ENCODE data around the gene ADPRHL1.

DNA sequence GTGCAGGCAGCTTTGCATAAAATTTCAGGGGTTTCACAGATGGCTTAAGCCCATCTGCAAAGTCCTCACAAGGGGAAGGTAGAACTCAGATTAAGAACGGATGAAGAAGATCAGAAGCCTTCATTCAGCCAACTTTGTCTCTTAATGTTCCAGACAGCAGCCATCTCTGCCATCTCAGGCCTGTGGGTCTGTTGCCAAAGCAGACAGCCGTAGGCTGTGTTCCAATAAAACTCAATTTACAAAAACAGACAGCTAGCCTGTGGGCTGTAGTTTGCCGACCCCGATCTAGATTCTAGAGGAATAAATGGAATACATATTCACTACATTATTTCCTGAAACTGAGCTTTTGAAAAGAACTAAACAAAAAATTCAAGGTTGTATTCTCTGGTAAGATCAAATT lies 33.4 kb upstream of the ADPRHL1 start:
- TF ChIP-seq, protein P1, sequence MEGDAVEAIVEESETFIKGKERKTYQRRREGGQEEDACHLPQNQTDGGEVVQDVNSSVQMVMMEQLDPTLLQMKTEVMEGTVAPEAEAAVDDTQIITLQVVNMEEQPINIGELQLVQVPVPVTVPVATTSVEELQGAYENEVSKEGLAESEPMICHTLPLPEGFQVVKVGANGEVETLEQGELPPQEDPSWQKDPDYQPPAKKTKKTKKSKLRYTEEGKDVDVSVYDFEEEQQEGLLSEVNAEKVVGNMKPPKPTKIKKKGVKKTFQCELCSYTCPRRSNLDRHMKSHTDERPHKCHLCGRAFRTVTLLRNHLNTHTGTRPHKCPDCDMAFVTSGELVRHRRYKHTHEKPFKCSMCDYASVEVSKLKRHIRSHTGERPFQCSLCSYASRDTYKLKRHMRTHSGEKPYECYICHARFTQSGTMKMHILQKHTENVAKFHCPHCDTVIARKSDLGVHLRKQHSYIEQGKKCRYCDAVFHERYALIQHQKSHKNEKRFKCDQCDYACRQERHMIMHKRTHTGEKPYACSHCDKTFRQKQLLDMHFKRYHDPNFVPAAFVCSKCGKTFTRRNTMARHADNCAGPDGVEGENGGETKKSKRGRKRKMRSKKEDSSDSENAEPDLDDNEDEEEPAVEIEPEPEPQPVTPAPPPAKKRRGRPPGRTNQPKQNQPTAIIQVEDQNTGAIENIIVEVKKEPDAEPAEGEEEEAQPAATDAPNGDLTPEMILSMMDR (IDR thresholded peaks at IDR 0.05; ENCODE audit: low read length): no peak
- TF ChIP-seq EZH2 (optimal IDR thresholded peaks at IDR 0.05; ENCODE audit: low read depth, low read length): no peak

Data from MM.1S (cell line).